Rectal smooth muscle tissue (tissue), 1 donor: Measurements from ENCODE around the gene GABARAPL1.

Experiments used
- H3K27ac ChIP-seq: one replicate; pipeline ENCODE4 v1.7.0; 2013; ENCODE audit warnings: low read depth, low read length, inconsistent platforms
- H3K27me3 ChIP-seq: one replicate; pipeline ENCODE4 v1.7.0; 2013; ENCODE audit warnings: low read length; ENCODE audit not compliant: control insufficient read depth, insufficient read depth
- H3K36me3 ChIP-seq: one replicate; pipeline ENCODE4 v1.7.0; 2013; ENCODE audit warnings: low read length; ENCODE audit not compliant: control insufficient read depth, insufficient read depth
- H3K4me1 ChIP-seq: one replicate; pipeline ENCODE4 v1.7.0; 2013; ENCODE audit warnings: low read length; ENCODE audit not compliant: control insufficient read depth, insufficient read depth
- H3K4me3 ChIP-seq: one replicate; pipeline ENCODE4 v1.7.0; 2013; ENCODE audit warnings: low read length
- H3K9ac ChIP-seq: one replicate; pipeline ENCODE4 v1.7.0; 2013; ENCODE audit warnings: low read length

GABARAPL1 gene

DNA sequence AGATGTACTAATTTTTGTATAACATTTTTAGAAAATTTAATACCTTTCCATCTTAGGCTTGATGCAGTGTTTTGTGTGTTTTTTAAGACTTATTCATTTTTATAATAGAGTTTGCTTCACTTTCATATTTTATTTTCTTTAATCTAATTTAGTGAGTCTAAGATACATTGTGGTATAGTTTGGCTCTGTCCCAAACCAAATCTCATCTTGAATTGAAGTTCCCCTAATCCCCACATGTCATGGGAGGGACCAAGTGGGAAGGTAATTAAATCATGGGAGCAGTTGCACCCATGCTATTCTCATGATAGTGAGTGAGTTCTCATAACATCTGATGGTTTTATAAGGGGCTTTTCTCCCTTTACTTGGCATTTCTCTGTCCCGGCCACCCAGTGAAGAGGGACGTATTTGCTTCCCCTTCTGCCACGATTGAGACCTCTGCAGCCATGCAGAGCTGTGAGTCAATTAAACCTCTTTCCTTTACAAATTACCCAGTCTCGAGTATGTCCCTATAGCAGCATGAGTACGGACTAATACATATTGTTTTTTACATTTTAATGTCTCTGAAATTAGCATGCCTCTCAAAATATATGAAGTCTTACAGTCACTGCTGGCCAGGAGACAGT, 34.9 kb downstream of the GABARAPL1 start:
- Histone ChIP-seq H3K4me3 (no peak overlapping the region), H3K36me3 (no peaks in the 10 kb centered on the region), H3K27me3 (no peaks in the 10 kb centered on the region), H3K27ac (no peak overlapping the region), H3K4me1 (no peaks in the 10 kb centered on the region), H3K9ac (no peak overlapping the region)

DNA sequence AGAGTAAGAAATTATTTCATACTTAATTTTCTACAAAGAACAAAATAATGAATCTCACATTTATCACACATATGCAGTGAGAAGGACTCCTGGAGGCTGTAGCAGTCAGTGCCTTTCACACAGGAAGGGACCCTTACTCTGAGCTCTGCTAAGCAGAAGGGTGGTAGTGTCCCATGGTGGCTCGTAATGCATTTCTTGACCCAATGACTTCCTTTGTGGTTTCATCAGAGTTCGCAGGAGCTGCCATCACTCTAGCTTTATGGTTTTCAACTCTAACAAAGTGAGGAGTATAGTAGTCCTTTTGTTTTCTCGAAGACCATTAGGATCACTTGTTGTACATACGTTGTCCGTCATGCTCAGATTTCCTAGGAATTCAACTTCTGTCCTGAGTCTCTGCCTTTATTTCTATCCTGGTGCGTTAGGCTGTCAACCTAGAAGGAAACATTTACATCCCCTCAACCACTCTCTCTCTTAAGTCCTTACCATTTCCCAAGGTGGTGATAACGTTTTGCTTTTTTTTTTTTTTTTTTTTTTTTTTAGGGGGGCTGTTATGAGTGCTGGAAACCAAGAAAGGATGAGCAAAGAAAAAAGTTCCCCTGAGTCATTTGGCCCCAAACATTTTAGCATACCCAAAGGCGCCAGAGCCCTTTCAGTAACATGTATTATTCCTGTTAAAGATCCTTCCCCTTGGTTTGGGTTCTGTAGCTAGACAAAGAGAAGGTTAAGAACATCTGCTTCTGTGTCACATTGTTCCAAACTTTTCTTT, 37.2 kb downstream of the GABARAPL1 start:
- no peaks in the 10 kb centered on the region for H3K27me3 ChIP-seq
- H3K4me1 ChIP-seq: no peaks in the 10 kb centered on the region
- no peak overlapping the region for H3K9ac ChIP-seq
- no peaks in the 10 kb centered on the region for H3K36me3 ChIP-seq
- H3K4me3 ChIP-seq: no peak overlapping the region
- no peak overlapping the region for H3K27ac ChIP-seq

DNA sequence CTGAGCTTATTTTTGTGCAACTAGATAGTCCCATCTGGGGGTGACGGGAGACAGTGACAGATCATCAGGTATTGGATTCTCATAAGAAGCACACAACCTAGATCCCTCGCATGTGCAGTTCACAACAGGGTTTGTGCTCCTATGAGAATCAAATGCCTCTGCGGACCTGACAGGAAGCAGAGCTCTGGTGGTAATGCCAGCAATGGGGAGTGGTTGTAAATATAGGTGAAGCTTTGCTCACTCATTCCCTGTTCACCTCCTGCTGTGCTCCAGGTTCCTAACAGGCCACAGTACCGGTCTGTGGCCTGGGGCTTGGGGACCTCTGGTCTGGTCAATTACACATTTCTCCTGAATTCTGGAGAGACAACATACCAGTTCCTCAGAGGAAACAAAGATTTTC, 39.0 kb downstream of the GABARAPL1 start:
- no peaks in the 10 kb centered on the region for H3K27me3 ChIP-seq
- no peaks in the 10 kb centered on the region for H3K36me3 ChIP-seq
- H3K4me3 ChIP-seq: no peak overlapping the region
- H3K4me1 ChIP-seq: no peaks in the 10 kb centered on the region
- H3K9ac ChIP-seq: no peak overlapping the region
- H3K27ac ChIP-seq: no peak overlapping the region

DNA sequence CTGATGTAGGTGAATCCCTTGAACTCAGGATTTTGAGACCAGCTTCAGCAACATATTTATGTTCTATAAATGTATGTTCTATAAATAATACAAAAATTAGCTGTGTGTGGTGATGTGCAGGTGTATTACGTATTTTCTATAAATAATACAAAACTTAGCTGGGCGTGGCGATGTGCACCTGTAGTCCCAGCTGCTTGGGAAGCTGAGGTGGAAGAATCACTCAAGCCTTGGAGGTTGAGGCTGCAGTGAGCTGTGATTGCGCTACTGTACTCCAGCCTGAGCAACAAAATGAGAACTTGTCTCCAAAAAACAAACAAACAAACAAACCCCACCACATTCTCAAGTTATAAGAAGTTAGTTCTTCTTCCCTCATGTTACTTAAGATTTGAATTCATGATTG, 39.5 kb downstream of the GABARAPL1 start:
- Histone ChIP-seq H3K27me3 (no peaks in the 10 kb centered on the region), H3K4me1 (no peaks in the 10 kb centered on the region)

DNA sequence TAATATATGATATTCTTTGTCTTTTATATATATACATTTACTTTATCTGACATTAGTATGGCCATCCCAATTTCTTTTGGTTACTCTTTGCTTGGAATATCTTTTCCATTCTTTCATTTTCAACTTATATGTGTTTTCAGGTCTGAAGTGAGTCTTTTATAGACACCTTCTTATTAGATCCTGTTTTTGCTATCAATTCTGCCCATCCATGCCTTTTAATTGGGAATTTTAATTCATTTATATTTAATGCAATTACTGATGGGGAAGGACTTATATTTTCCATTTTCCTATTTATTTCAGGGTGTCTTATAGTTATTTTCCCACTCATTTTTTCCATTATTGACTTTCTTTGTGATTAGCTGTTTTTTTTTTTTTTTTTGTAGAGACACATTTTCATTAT, 43.4 kb downstream of the GABARAPL1 start:
- Histone ChIP-seq H3K36me3 (no peaks in the 10 kb centered on the region), H3K9ac (no peak overlapping the region), H3K4me3 (no peak overlapping the region)

More for the DNA sequence above, 39.5 kb downstream of the GABARAPL1 start:
- no peaks in the 10 kb centered on the region for H3K36me3 ChIP-seq
- H3K9ac ChIP-seq: no peak overlapping the region
- no peak overlapping the region for H3K4me3 ChIP-seq
- no peak overlapping the region for H3K27ac ChIP-seq

DNA sequence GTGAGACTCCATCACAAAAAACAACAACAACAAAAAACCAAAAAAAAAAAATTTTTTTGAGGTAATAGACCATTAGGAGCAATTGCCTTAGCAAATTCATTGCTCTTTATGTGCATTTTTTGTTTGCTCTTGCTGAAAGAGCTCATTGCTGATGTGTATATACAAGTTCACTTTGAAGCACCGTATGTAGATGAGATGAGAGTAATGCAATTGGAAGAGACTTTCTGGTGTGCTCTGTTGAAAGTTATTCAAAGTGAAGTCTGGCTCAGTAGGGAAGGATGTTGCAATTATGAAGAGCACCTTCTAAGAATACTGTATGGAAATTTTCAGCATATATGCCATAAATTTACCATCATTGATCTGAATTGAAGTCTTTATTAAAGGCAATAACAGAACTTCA, 48.2 kb downstream of the GABARAPL1 start:
- Histone ChIP-seq H3K27ac (no peak overlapping the region), H3K9ac (no peak overlapping the region), H3K27me3 (no peaks in the 10 kb centered on the region), H3K4me3 (no peak overlapping the region), H3K36me3 (no peaks in the 10 kb centered on the region), H3K4me1 (no peaks in the 10 kb centered on the region)

More for the DNA sequence above, 43.4 kb downstream of the GABARAPL1 start:
- Histone ChIP-seq H3K27ac (no peak overlapping the region), H3K4me1 (no peaks in the 10 kb centered on the region), H3K27me3 (no peaks in the 10 kb centered on the region)

DNA sequence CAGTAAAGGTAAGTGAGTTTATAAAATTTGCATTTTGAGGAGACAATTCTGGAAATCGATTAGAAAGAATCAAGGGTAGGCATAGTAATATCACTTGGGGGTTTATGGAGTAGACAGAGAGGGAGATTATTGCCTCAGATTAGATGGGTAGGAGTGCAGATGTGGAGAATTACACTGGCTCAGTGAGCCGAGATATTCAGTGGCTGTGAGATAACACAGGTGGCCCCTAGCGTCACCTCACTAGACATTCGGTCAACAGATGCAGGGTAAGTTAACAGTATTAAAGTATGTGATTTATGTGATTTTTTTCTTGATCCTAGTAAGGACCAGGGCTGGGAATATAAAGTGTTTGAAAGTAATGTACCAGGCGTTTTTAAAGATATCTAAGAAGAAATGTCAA, 55.4 kb downstream of the GABARAPL1 start:
- H3K27me3 ChIP-seq: no peaks in the 10 kb centered on the region
- no peak overlapping the region for H3K9ac ChIP-seq
- H3K4me1 ChIP-seq: no peaks in the 10 kb centered on the region
- H3K36me3 ChIP-seq: no peaks in the 10 kb centered on the region
- no peak overlapping the region for H3K4me3 ChIP-seq
- no peak overlapping the region for H3K27ac ChIP-seq

DNA sequence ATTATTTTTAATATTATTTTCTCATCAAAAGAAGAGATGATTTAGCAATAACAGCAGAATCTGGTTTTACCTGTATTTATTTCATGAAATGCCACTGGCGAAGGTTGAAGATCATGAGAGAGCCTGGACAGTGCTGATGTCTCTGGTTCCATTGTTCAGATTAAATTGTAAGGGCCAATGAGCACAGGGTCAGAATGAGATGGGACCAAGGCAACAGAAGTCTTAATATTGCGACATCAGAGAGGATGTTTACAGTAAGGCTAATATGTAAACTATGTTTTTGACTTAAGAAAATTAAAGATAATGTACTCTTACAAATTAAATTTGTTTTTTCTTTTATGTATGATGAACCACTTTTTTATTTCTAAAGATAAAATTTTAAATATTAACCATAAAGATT, 59.8 kb downstream of the GABARAPL1 start:
- no peaks in the 10 kb centered on the region for H3K36me3 ChIP-seq
- H3K9ac ChIP-seq: no peak overlapping the region
- no peak overlapping the region for H3K4me3 ChIP-seq
- no peaks in the 10 kb centered on the region for H3K4me1 ChIP-seq
- no peaks in the 10 kb centered on the region for H3K27me3 ChIP-seq
- no peak overlapping the region for H3K27ac ChIP-seq
